KBM-7 (cell line): ENCODE results near the gene MLH3.

ENCODE experiments used
- DNase-seq: peaks from one replicate; pipeline ENCODE4 v3.0.0-alpha.2; 2015
- in situ Hi-C: fragments of 300-500 bp; cut with MboI; formaldehyde crosslinking; loops from 2 replicates; pipeline ENCODE4 v1.14.3; 2020; ENCODE audit warnings: low sequenced_read_pairs, low pct_unique_long_range_greater_than_20kb, mixed read lengths

The MLH3 gene

DNA sequence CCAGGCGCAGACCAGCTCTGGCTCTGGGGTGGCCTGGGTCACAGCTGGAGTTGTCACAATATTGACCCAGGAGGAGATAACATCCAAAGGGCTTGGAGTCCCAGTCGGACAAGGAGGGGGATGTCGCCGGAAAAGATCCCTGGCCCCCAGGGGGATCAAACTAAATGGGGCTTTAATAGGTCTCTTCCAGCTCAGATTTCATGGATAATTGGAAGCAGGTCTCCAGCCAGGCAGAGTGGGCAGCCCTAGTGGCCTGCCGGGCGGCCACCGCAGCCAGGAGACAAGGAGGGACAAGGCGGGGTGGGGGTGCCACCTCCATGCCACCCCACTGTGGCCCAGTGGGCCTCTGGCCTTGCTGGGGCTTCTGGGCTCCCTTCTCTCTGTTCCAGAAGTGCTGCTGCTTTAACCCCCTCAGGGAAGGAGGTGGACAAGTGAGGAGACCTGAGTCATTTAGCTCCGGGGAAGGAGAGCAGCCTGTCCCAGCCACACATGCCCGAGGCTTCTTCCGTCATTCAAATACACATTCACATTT lies 72.8 kb downstream of the MLH3 start:
- in situ Hi-C loops, result no loop called here
- DNase-seq, result no peak

DNA sequence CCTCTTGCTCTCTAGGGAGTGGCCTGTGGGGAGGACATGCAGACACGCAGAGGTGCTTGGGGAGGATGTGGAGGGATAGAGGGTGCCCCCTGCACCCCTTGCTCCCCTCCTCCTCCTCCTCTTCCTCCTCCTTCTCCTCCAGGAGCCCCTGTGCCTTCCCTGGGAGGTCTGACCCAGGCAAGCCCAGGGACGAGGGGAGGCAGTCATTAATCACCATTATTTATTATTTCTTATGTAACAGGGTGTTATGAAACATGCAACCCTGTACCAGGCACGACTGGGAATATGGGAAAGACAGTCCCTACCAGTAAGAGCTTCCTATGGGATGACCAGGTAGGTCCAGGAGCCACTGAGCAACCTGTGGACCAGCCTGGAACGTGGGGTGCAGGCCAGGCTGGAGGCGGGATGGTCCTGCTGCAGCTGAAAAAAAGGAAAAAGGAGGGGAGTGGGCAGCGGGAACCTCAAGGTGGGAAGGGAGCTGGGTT lies 73.3 kb downstream of the MLH3 start:
- in situ Hi-C loops, result no loop called here
- DNase-seq, result no peak

DNA sequence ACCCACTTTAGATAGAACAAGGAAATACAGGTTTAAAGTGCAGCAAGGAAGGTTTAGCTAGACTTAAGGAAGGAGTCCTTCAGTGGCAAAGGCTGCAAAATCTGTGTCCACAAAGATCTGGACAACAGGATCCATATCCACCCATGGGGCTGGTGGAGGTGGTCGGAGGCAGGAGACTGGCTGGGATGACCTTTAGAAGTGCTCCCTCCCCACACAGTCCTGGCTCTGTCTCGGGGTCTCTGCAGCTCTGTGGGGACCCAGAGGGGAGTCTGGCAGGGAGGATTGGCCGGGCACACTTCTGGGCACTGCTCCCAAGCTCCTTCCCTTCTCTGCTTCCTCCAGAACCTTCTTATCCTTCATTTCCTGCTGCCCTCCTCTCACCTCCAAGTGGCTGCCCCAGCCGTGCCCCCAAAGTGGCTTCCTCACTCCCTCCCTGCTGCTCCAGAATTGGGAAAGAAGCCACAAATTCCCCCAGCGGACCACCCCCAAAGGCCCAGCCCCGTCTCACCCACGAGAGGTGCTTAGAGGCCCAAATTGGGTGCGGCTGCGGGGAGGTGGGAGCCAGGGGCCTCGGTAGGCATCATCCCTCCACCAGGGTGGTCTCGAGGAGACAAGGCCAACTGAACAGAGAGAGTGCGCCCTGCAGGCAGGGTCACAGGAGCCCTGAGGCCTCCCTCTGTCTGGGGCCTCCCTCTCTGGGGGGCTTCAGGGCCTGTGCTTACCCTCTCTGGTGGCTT lies 73.9 kb downstream of the MLH3 start:
- no peak for DNase-seq
- in situ Hi-C loops, result no loop called here

GRCh38 chr14:74976264-74977113 lies 74.8 kb downstream of the MLH3 start:
- in situ Hi-C loops, result no loop called here

GRCh38 chr14:74975059-74975810 lies 76.0 kb downstream of the MLH3 start:
- in situ Hi-C loops, result no loop called here
- DNase-seq, result no peak

More at GRCh38 chr14:74976264-74977113, 74.8 kb downstream of the MLH3 start:
- no peak for DNase-seq

DNA sequence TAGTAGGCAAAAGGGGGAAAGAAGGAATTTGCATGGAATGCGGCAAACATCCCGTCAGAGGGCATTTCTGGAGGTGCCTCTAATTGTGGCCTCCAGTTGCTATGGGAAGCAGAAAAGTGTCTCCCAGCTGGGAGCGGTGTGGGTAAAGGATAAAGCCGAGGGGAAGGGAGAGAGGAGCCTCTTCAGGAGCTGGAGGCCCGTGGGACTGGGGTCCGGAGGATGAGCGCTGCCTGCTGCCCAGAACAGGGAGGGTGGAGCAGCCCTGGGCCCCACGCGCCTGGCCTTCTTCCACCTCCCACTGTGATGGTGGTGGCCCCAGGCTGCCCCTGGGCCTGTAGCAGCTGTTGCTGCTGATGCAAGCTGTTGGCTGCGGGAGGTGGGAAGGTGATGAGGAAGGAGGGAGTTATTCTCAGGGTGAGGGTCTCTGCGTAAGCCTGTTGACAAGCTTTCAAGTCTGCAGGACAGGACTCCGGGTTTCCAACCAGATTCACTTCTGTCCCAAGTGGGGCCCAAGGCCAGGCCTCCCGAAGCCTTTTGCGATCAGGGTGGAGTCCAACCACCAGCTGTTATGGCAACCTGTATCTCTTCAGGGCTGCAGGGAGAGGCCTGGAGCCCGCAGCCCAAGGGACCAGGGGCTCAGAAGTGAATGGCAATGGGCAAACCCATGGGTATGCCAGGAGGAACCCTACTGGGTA lies 76.8 kb downstream of the MLH3 start:
- DNase-seq, result no peak
- in situ Hi-C loops, result no loop called here

- in situ Hi-C loops, result no loop called here
- no peak for DNase-seq
These were observed 77.3 kb downstream of the MLH3 start for GRCh38 chr14:74973905-74974363.

- in situ Hi-C loops, result no loop called here
- DNase-seq, result peak; percentile 38
These were observed 78.1 kb downstream of the MLH3 start for GRCh38 chr14:74973003-74973653.

- no peak for DNase-seq
- in situ Hi-C loops, result no loop called here
These were observed 82.5 kb downstream of the MLH3 start for GRCh38 chr14:74968811-74969210.

DNA sequence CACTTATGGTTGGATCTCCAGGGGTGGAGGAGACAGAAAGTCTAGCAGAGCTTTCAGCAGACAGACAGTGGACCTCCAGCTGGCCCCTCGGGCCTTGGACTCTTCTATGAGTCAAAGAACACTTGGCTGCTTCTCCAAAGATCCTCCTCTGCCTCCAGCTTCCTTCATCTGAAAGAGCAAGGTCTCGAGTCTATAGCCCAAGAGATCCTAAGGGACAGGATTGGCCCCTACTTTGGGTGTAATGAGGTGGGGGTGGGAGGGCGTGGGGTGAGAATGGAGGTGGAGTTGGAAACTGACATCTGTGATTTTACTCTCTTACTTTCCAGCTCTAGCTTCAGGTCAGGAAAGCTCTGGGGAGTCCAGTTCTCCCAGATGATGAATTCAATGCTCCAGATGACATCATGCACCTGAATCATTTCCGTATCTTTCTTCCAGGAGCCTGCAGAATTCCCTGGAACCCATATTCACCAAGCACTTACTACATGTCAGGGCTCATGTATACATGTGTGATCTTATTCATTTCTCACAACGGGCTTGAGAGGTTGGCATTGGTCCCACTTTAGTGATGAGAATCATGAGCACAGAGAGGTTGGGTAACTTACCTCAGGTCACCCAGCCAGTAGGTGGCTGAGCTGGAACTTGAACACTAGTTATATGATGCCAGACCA lies 85.6 kb downstream of the MLH3 start:
- in situ Hi-C loops, result no loop called here
- DNase-seq, result no peak

DNA sequence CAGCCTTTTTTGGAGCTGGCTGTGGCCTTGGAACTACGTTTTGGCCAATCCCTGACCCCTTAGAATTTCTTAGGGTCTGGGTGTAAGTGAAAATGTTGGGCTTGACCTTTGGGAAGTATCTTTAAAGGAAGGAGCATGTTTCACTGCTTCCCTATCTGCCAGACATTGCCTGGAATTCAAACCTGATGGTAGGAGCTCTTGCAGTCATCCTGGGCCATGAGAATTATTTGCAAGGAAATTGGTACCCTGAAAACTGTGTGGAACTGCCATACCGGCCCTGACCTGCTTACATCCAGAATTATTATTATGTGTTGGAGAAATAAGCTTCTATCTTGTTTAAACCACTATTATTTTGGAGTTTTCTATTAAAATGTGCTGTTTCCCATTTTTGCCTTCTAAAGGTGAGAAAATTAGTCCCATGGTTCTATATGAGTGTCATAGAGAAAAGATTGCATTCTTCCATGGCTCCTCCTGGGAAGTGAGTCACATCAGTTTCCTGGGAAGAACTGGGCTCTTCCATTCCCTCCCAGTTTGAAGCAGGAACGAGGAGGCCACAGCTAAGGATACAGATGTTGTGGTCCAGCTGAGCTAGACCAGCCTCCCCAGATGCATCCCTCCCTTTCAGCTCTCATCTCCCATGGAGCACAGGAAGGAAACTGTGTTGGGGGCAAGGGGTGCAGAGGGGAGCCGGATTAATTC lies 86.3 kb downstream of the MLH3 start:
- DNase-seq, result no peak

More for the DNA sequence above, 86.3 kb downstream of the MLH3 start:
- in situ Hi-C loops, result no loop called here
